Heart right ventricle (tissue), 16 donors: ENCODE data around the gene ZIC1. TPM values are rescaled to one million over a fixed set of nuclear protein-coding genes. Genes with fewer than 3 reads are reported as not detected.

Experiments
- ATAC-seq, 8 donors: fragments of 200-7000 bp; cut with Tn5 transposase; one replicate each; pipeline ENCODE4 v1.9.1; 2020; ENCODE audit warnings: mild to moderate bottlenecking in 8 of 8, moderate library complexity in 8 of 8, moderate number of reproducible peaks in 1 of 8
- DNase-seq, 2 donors: peaks; one replicate each; pipeline ENCODE4 v3.0.0-alpha.2; 2020
- H3K27ac ChIP-seq, 10 donors: fragments of 200-600 bp; sonication (generic) in 2 of 10; one replicate each; pipeline versions ENCODE4 v1.5.0 to v1.8.0; 2020 to 2022; ENCODE audit warnings: mild to moderate bottlenecking in 3 of 10
- H3K27me3 ChIP-seq, 7 donors: fragments of 200-600 bp; one replicate each; pipeline ENCODE4 v1.8.0; 2021 to 2022; ENCODE audit warnings: mild to moderate bottlenecking in 2 of 7
- H3K36me3 ChIP-seq, 9 donors: fragments of 200-600 bp; sonication (generic) in 1 of 9; one replicate each; pipeline versions ENCODE4 v1.5.0 to v1.8.0; 2020 to 2022; ENCODE audit warnings: mild to moderate bottlenecking in 2 of 9
- H3K4me1 ChIP-seq, 9 donors: fragments of 200-600 bp; sonication (generic) in 1 of 9; one replicate each; pipeline versions ENCODE4 v1.5.0 to v1.8.0; 2020 to 2022; ENCODE audit warnings: mild to moderate bottlenecking in 4 of 9
- H3K4me3 ChIP-seq, 10 donors: fragments of 200-600 bp; sonication (generic) in 2 of 10; one replicate each; pipeline versions ENCODE4 v1.5.0 to v1.8.0; 2020 to 2022; ENCODE audit warnings: mild to moderate bottlenecking in 7 of 10, moderate library complexity in 2 of 10
- H3K9me3 ChIP-seq, 11 donors: fragments of 200-600 bp in 10 of 11; sonication (generic) in 2 of 11; one replicate each; pipeline versions ENCODE4 v1.5.0 to v1.8.0; 2013 to 2022; ENCODE audit warnings: mild to moderate bottlenecking in 2 of 11, control low read depth in 1 of 11, moderate library complexity in 1 of 11
- WGBS, 2 donors: extraction: QIAGEN DNeasy Blood & Tissue Kit; methylation state at CpG; one replicate each; pipeline ENCODE4 v1.1.7; 2013; ENCODE audit warnings: inconsistent platforms in 1 of 2; 5-methylcytosine and 5-hydroxymethylcytosine counted together
- intact Hi-C, 10 donors: fragments of 100-400 bp; cut with DNase I; formaldehyde crosslinking; loops; one replicate each; pipeline versions ENCODE4 v1.11.1 to v1.14.2; 2022
- long read RNA-seq, 3 donors: library from polyadenylated mRNA; unstranded; transcript quantifications; one replicate each; pipeline ENCODE4 v2.0.0, GENCODE V29; 2020 to 2021
- polyA plus RNA-seq, 2 donors: library from polyadenylated mRNA; stranded (reverse); fragments of 200-250 nt; gene quantifications; one replicate each; pipeline ENCODE4 v1.2.3, GENCODE V29; 2013
- total RNA-seq, 10 donors: library from RNA; stranded (reverse); fragmentation: NEBNext Ultra II Directional in 3 of 10; extraction: Animal tissue kit (Norgen Biotek cat#: 25700) in 3 of 10; gene quantifications; one replicate each; pipeline versions ENCODE4 v1.2.1 to v1.2.4, GENCODE V29; 2021 to 2023
- TF ChIP-seq, protein P1 (sequence below), 9 donors: fragments of 200-600 bp; sonication (generic) in 2 of 9; IDR thresholded peaks; one replicate each; pipeline versions ENCODE4 v1.5.0 to v1.8.0; 2021 to 2022; ENCODE audit warnings: antibody characterized with exemption in 9 of 9, mild to moderate bottlenecking in 5 of 9, moderate library complexity in 1 of 9
- donor health status: Arrhythmogenic right ventricular cardiomyopathy.
- donor health status: ischemic (EF 13 %, LVEDD 7.1; RV severe dilation, severe dysfunction).
- donor health status: healthy with polysubstance abuse.
- donor health status: DM: no; HTN: yes; CAD: no.
- donor health status: DM: no; HTN: no; CAD: no.
- donor health status: ischemic (EF 25% LVEDD 6.9; RV normal size, moderate dysfunction).
- donor health status: ischemic (EF 25% LVEDD 5.7; RV mildly dilated, moderate dysfunction).
- donor health status: healthy.
- donor health status: DM: yes; HTN: yes; CAD: no.
- donor health status: Ischemic cardiomyopathy.
- donor health status: ischemic (EF 35%, LVEDD 5.7; RV mildly dilated, moderate dysfunction).
- donor health status: nonischemic (EF 11% LVEDD 7.7; RV severe dilation, severe dysfunction).
- donor health status: DM: yes; HTN: yes; CAD: no.
- donor health status: PGD.
- donor health status: ischemic (EF 29% LVEDD 5.4; RV normal size, mild dysfunction).
- donor health status: nonischemic (EF 23%, LVEDD 6.1; RV moderate dilation, normal function).

The ZIC1 gene
- total RNA-seq, result not detected
- polyA plus RNA-seq, result not detected
- long read RNA-seq, donor 1, result 0 reads
- long read RNA-seq, donor 2, result 0 reads
- long read RNA-seq, donor 3, result 0 reads

DNA sequence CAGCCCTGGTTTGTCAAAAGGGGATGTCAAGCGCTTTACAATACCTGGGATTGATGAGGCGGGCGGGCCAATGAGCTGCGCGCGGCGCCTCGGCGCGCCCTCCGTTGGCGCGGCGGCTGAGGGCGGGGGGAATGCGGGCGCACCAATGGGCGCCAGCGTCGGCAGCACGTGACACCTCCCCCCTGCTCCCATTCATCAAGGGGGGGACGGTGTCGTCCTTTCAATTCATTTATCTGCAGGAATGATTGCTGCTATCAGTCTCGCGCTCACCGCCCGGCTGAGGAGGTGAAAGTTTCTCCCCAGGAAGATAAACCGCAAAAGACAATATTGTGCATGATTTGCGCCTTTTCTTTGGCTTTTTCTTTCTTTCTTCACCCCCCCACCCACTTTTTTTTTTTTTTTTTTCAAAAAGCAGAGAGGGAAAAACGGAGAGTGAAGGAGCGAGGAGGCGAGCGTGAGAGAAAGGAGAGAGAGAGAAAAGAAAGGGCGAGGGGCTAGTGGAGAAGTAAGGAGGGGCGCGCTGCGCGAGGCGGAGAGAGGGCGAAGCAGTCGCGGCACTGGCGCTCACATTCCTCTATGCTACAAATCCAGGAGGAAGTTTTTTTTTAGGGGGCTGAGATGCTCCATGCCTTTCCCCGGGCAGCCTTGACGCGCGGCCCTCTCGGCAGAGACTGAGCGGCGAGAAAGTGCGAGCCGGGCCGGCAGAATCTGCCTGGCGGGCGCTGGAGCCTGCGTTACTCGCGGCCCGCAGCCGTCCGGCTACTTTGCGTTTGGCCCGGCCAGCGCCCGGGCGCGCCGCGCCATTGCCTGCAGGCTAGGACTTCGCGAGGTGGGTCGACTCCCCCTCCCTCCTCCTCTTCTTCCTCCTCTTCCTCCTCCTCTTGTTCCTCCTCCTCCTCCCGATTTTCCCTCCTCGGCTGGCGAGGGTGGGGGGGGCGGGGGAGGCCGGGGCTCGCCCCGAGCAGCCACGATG is at the start of gene ZIC1:
TSS of gene ZIC1 (plus strand) at position 223 of the 973 bp plus-strand sequence. CDS start at position 971, 748 bp downstream.
- Histone ChIP-seq H3K4me3 (peak within 1 kb of the TSS in 7 of 10 donors; percentile 7 to 49 (median 33)), H3K36me3 (no peaks in the 10 kb centered on the region), H3K4me1 (peaks cover 0 to 48% (median 36%) of the 10 kb centered on the region in 9 donors), H3K9me3 (no peaks in the 10 kb centered on the region), H3K27ac (no peak within 1 kb of the TSS), H3K27me3 (peaks cover 67 to 100% (median 99%) of the 10 kb centered on the region in 7 donors)
- TF ChIP-seq, protein P1, sequence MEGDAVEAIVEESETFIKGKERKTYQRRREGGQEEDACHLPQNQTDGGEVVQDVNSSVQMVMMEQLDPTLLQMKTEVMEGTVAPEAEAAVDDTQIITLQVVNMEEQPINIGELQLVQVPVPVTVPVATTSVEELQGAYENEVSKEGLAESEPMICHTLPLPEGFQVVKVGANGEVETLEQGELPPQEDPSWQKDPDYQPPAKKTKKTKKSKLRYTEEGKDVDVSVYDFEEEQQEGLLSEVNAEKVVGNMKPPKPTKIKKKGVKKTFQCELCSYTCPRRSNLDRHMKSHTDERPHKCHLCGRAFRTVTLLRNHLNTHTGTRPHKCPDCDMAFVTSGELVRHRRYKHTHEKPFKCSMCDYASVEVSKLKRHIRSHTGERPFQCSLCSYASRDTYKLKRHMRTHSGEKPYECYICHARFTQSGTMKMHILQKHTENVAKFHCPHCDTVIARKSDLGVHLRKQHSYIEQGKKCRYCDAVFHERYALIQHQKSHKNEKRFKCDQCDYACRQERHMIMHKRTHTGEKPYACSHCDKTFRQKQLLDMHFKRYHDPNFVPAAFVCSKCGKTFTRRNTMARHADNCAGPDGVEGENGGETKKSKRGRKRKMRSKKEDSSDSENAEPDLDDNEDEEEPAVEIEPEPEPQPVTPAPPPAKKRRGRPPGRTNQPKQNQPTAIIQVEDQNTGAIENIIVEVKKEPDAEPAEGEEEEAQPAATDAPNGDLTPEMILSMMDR (IDR thresholded peaks at IDR 0.05), result no peak
- no peak for DNase-seq
- intact Hi-C loops, result no loop called here
- no peak for ATAC-seq
- 4 to 7% methylated on average over 78 to 80 of the region's 80 CpGs for WGBS, 2 donors

DNA sequence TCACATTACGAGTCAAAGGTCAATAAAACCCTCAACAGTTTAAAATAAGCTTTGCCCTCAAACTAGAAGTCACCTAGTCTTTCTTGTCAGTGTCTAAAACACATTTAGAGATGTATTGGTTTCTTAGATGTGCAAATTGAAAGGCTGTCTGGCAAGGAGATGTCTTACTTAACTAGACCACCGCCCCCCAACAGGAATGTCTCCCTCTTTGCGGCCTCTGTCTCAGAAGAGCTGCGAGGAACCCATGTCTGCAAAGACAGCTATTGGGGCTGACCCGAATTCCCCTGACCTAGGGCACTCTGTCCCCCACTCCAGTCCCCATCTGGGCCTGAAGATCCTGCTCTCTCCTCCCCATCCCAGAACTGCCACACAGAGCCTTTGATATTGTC is 49.1 kb upstream of the ZIC1 start:
- intact Hi-C loops, result no loop called here
- no peak overlapping the region for H3K4me3 ChIP-seq
- no peak for ATAC-seq
- H3K9me3 ChIP-seq, result peaks cover 0 to 3% (median 0%) of the 10 kb centered on the region in 11 donors
- H3K27me3 ChIP-seq, result peaks cover 21 to 98% (median 92%) of the 10 kb centered on the region in 7 donors
- H3K36me3 ChIP-seq, result no peaks in the 10 kb centered on the region
- no peak overlapping the region for H3K27ac ChIP-seq
- WGBS, 2 donors, result 23 to 35% methylated on average over 5 of the region's 5 CpGs
- H3K4me1 ChIP-seq, result peaks cover 0 to 3% (median 0%) of the 10 kb centered on the region in 9 donors
- TF ChIP-seq, protein P1 (IDR thresholded peaks at IDR 0.05), result no peak
- DNase-seq, result no peak

DNA sequence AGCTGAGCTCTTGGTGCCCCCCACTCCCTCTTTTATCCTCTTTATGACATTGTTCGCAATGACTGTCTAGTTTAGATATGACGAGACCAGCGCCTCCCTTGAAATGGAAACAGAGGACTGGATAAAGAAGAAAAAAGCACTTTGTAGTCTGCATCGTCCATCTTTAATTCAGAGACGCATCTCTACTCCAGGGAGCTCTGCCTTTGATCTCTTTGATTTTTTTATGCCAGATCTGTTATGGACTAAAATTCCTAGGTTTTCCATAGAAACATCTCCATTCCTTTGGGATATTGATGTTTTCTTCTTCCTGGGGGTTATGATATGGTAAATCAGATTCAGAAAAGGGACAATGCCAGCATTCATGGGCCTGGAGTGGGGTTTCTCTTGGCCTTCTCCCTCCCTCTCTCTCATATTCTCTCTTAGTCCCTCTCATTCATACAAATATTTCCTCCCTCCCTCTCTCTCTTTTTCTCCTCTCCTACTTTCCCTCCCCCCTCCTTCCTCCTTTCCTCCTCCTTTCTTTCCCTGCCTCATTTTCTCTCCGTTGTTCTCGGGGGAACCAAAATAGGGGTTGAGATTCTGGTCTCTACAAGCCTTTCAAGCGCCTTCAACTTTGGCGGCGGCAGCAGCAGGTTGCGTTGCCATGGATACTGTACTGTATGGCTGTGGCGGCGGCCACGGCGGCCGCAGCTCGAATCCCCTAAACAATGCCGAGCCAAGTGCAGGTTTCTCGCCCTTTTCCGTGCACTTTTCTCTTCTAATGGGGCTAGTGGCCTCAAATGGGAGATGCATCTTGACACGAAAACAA is 48.3 kb upstream of the ZIC1 start:
- DNase-seq (no peak), ATAC-seq (no peak)
- intact Hi-C loops, result no loop called here
- Histone ChIP-seq H3K4me1 (peaks cover 0 to 3% (median 0%) of the 10 kb centered on the region in 9 donors), H3K27ac (no peak overlapping the region), H3K9me3 (peaks cover 0 to 3% (median 0%) of the 10 kb centered on the region in 11 donors), H3K27me3 (peaks cover 21 to 98% (median 92%) of the 10 kb centered on the region in 7 donors), H3K4me3 (no peak overlapping the region), H3K36me3 (no peaks in the 10 kb centered on the region)
- TF ChIP-seq, protein P1 (IDR thresholded peaks at IDR 0.05), result no peak
- WGBS, 2 donors, result 5 to 9% methylated on average over 21 of the region's 21 CpGs
